HG02623 (cell line): Measurements from ENCODE around the gene CCDC146.
"Not testable (repeated sequence)": the region's sequence is repeated elsewhere in the genome, so short reads cannot be mapped to it uniquely, and the experiment has no call there.

ENCODE experiments used
- ATAC-seq: cut with Tn5 transposase; IDR thresholded peaks from one replicate; pipeline ENCODE4 v1.9.1; 2021; ENCODE audit warnings: moderate library complexity; ENCODE audit not compliant: unreplicated experiment

The CCDC146 gene

GRCh38 chr7:77152232-77152631 is 29.8 kb downstream of the CCDC146 start:
- ATAC-seq, result not testable (repeated sequence)

- peak; percentile 45 for ATAC-seq
Measured at GRCh38 chr7:77154917-77155464, 32.6 kb downstream of the CCDC146 start.

GRCh38 chr7:77155601-77156377 is 33.4 kb downstream of the CCDC146 start:
- ATAC-seq, result not testable (repeated sequence)

DNA sequence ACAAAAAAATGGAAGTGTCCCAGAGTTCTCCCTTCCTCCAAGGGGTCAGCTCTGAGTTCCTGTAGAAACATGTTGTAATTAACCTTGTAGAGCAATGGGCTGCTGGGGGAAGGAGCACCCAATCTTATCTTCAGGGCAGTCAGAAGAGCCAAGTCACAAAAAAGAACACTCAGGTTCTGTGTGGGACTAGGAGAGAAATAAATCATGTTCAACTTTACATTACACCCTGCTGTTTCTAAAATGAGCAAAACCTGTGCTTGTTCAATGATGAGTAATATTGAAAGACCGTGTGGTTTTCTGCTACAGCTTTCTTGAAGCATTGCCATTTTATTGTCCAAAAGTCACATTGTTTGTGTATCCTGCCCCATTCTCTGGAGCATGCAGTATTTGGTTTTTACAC is 34.6 kb downstream of the CCDC146 start:
- peak; percentile 70 for ATAC-seq

GRCh38 chr7:77157446-77157845 is 35.0 kb downstream of the CCDC146 start:
- peak; percentile 47 for ATAC-seq

DNA sequence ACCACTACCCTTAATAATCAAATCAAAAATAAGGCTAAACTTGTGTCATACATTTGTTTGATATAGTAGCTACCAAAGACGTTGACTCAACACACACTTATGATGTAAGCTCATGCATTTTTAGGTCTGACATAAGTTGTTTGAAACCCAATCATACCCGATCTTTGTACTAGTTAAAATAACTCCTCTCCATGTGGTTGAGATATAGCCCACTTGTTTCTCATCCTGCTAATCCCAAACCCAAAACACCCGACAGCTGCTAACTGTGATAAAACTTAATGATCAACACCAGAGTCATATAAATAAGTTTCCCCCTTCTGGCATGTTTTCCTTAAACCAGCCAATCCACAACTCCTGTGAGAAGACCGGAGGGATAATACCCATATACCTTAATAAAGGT is 48.7 kb downstream of the CCDC146 start:
- not testable (repeated sequence) for ATAC-seq

- not testable (repeated sequence) for ATAC-seq
Measured at GRCh38 chr7:77172437-77173172, 50.2 kb downstream of the CCDC146 start.

- ATAC-seq, result not testable (repeated sequence)
Measured at GRCh38 chr7:77174418-77174817, 52.0 kb downstream of the CCDC146 start.

DNA sequence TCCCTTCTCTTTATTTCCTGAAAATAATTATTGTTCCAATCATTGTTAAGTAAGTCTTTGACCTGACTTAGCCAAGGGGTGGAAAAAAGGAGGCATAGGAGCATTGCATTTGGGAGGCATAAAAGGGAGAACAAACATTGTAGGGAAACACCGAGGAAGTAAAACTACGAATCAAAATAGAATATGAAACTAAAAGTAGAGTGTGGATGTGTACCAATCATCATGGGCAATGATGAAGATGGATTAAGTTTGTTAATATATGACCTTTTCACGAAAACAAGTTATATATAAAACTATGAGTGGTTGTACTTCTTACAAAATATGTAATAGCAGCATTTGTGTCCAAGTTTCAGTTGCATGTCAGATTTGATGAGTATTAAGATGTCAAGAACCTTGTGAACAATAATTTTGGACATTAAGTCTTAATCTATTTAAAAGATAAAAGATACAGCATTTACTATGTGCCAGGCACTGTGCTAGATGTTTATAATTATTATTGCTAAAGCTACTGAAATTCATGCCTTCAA is 52.9 kb downstream of the CCDC146 start:
- not testable (repeated sequence) for ATAC-seq

GRCh38 chr7:77177321-77177904 is 55.0 kb downstream of the CCDC146 start:
- not testable (repeated sequence) for ATAC-seq

DNA sequence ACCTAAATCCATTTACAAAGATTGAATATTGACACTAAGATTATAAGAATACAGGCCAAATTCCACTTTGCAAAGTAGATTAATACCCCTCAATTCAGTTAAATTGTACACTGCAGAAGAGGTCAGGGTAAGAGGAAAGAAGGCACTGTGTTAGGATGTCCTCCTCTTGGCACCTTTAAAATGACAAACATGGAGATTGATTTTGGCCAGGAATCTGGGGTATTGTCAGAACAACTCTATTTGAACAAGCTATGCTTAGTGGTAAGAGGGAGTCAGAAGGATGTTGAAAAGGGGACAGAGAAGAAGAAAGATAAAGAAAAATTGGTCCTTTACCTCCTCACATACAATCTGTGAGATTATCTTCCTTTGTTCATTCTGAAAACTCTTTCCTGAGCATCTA is 55.6 kb downstream of the CCDC146 start:
- not testable (repeated sequence) for ATAC-seq

DNA sequence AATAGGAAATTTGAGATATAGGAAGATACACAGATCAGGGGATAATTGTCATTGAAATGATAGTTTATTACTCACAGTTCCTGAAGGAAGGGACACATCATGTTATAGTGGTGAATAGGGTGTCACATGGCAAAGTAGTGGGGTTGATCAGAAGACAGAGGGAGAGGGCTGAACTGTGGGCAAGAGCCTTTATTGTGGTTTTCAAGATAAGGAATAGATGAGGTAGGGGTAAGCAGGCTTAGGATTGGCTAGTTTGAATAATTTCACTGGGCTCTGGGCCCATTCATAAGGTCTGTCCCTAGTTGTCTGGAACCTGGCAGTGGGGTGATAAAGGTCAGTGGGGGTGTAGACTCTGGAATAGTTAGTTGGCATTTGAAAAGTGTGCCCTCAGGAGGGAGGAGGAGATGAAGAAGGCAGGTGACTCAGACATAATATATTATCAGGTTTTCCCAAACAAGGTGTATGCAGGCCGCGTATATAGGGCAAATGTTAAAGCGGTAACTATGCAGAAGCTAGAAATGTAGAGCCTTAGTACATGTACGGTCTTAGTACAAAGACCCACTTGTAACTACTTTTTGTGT is 58.7 kb downstream of the CCDC146 start:
- ATAC-seq, result no peak

GRCh38 chr7:77181734-77182133 is 59.3 kb downstream of the CCDC146 start:
- ATAC-seq, result no peak

DNA sequence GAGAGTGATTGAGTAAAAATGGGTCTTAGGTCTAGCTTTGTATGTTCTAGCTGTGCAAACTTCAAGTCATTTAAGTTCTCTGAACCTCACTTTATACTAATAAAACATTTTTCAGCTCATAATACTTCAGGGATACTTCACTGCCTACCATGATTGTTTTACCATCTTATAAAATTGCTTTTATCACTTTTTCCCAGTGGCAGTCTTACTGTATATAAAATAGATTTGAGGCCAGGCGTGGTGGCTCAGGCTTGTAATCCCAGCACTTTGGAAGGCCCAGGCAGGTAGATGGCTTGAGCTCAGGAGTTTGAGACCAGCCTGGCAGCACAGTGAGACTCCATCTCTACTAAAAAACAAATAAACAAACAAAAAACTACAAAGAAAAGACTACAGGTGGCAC is 59.8 kb downstream of the CCDC146 start:
- no peak for ATAC-seq

DNA sequence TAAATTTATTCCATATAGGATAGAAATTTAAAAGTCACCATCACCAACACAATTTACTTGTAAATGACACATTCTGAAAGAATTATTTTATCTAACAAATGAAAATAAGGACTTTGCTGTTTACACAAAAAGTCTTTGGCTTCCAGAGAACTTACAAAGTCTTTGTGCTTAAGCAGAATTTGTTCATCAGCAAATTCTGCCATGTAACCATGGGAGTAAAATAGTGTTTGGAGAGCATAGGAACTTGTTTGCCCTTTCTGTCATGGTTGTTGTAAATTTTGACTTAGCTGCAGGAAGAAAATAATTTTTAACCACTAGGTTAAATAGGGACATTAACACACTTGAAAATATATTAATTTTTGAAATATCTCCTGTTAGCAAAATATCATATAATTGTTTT is 62.0 kb downstream of the CCDC146 start:
- no peak for ATAC-seq

DNA sequence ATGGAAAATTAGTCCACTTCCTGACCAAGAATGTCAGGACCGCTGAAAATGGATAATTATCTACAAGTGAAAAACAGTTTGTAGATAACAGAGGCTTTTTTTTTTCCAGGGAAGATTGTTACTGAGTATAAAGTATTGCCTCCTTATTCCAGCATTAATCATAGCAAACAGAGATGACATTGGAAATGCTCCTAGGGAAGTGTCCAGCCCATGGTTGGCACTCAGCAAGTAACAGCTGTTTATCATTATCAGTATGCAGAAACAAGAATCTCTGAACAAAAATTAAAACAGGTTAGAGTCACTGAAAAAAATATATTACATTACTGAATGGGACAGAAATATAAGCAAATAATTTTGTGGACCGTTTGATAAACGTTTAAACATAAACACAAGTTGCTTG is 62.6 kb downstream of the CCDC146 start:
- no peak for ATAC-seq

DNA sequence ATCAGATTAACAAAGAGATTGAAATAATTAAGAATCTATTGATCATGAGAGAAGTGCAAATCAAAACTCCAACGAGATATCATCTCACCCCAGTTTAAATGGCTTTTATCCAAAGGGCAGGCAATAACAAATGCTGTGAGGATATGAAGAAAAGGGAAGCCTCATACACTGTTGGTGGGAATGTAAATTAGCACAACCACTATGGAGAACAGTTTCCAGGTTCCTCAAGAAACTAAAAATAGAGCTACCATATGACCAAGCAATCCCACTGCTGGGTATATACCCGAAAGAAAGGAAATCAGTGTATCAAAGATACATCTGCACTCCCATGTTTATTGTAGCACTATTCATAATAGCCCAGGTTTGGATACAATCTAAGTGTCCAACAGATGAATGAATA is 63.5 kb downstream of the CCDC146 start:
- no peak for ATAC-seq

DNA sequence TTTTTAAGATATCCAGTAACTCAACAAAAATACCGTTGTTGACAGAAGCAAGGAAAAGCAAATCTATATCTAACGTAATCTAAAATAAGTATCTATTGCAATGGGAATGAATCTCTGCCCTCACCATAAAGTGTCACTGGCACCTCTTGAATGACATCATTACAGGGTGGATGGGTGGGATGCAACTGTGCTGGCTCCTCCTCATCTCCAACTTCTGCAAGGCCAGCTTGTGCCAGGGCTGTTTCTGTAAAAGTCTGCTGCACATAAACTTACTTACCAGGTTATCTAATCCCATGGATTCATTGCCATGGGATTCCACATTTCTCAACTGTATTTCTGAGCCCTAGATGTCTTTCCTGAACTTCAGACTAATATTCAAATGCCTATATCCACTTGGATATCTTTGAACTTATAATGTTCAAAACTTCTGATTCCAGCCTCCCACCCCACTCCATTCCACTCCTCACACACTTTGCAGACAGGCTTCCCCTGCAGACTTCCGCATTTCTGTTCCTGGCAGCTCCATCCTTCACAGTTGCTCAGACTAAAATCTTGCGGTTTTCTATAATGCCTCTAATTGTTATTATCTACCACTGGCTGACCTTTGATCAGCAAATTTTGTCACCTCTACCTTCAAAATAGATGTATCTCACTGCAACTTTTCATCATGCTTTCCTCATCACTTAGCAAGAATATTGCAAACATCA is 66.5 kb downstream of the CCDC146 start:
- no peak for ATAC-seq

GRCh38 chr7:77197141-77197540 is 74.7 kb downstream of the CCDC146 start:
- ATAC-seq, result no peak
